ENCODE data around the gene SLC16A6.
"Not testable (repeated sequence)": the region's sequence is repeated elsewhere in the genome, so short reads cannot be mapped to it uniquely, and the experiment has no call there.

The SLC16A6 gene

GRCh38 chr17:68290955-68291835 is at the start of gene SLC16A6, which contains the start of gene ARSG:
Gene SLC16A6, minus strand, starts transcription at chr17:68291127. Its CDS starts 12,807 bp downstream, at chr17:68278320.
Gene ARSG, plus strand, starts transcription at chr17:68291495. Its CDS starts 15,999 bp downstream, at chr17:68307494.
- peak; percentile 39 to 76 for DNase-seq (ENCODE audit: extremely low read depth in 1 of 2, low read depth in 1 of 2)

- DNase-seq (ENCODE audit: extremely low read depth in 1 of 2, low read depth in 1 of 2) = no peak
Observed at GRCh38 chr17:68334393-68334792, 43.5 kb upstream of the SLC16A6 start.

GRCh38 chr17:68331932-68332331 is 41.0 kb upstream of the SLC16A6 start:
- not testable (repeated sequence) for DNase-seq (ENCODE audit: extremely low read depth in 1 of 2, low read depth in 1 of 2)

- DNase-seq (ENCODE audit: extremely low read depth in 1 of 2, low read depth in 1 of 2) = no peak
Observed at GRCh38 chr17:68329331-68329730, 38.4 kb upstream of the SLC16A6 start.

- no peak for DNase-seq (ENCODE audit: extremely low read depth in 1 of 2, low read depth in 1 of 2)
Observed at GRCh38 chr17:68328676-68329075, 37.7 kb upstream of the SLC16A6 start.

GRCh38 chr17:68327823-68328557 is 37.1 kb upstream of the SLC16A6 start:
- no peak for DNase-seq (ENCODE audit: extremely low read depth in 1 of 2, low read depth in 1 of 2)

GRCh38 chr17:68326681-68327080 is 35.8 kb upstream of the SLC16A6 start:
- DNase-seq (ENCODE audit: extremely low read depth in 1 of 2, low read depth in 1 of 2) = no peak

- DNase-seq (ENCODE audit: extremely low read depth in 1 of 2, low read depth in 1 of 2) = no peak
Observed at GRCh38 chr17:68325961-68326360, 35.0 kb upstream of the SLC16A6 start.

- DNase-seq (ENCODE audit: extremely low read depth in 1 of 2, low read depth in 1 of 2) = no peak
Observed at GRCh38 chr17:68324654-68325336, 33.9 kb upstream of the SLC16A6 start.

GRCh38 chr17:68324114-68324513 is 33.2 kb upstream of the SLC16A6 start:
- no peak for DNase-seq (ENCODE audit: extremely low read depth in 1 of 2, low read depth in 1 of 2)

- DNase-seq (ENCODE audit: extremely low read depth in 1 of 2, low read depth in 1 of 2) = no peak
Observed at GRCh38 chr17:68322630-68323029, 31.7 kb upstream of the SLC16A6 start.

- DNase-seq (ENCODE audit: extremely low read depth in 1 of 2, low read depth in 1 of 2) = no peak
Observed at GRCh38 chr17:68321556-68321954, 30.6 kb upstream of the SLC16A6 start.

GRCh38 chr17:68320943-68321555 is 30.1 kb upstream of the SLC16A6 start:
- no peak for DNase-seq (ENCODE audit: extremely low read depth in 1 of 2, low read depth in 1 of 2)

- DNase-seq (ENCODE audit: extremely low read depth in 1 of 2, low read depth in 1 of 2) = no peak
Observed at GRCh38 chr17:68320311-68320865, 29.5 kb upstream of the SLC16A6 start.

- no peak for DNase-seq (ENCODE audit: extremely low read depth in 1 of 2, low read depth in 1 of 2)
Observed at GRCh38 chr17:68319410-68320162, 28.7 kb upstream of the SLC16A6 start.

GRCh38 chr17:68318103-68318991 is 27.4 kb upstream of the SLC16A6 start:
- DNase-seq (ENCODE audit: extremely low read depth in 1 of 2, low read depth in 1 of 2) = no peak

- DNase-seq (ENCODE audit: extremely low read depth in 1 of 2, low read depth in 1 of 2) = no peak
Observed at GRCh38 chr17:68317458-68317857, 26.5 kb upstream of the SLC16A6 start.

- no peak for DNase-seq (ENCODE audit: extremely low read depth in 1 of 2, low read depth in 1 of 2)
Observed at GRCh38 chr17:68315930-68316329, 25.0 kb upstream of the SLC16A6 start.
